Fibroblast of pulmonary artery (primary cell): ENCODE measurements around the gene FGR.

Source experiments
- DNase-seq: peaks from one replicate; pipeline ENCODE4 v3.0.0-alpha.2; 2010; ENCODE audit warnings: low read depth
- H3K4me3 ChIP-seq: replicated peaks from 2 replicates; pipeline ENCODE4 v1.5.1; 2011; ENCODE audit warnings: low read depth, mild to moderate bottlenecking, control low read depth, low read length, moderate library complexity
- TF ChIP-seq, protein P1 (sequence below): IDR thresholded peaks from 2 replicates; pipeline ENCODE4 v1.5.1; 2011; ENCODE audit warnings: mild to moderate bottlenecking, control low read depth, low read length, inconsistent platforms; ENCODE audit errors: missing control alignments

The FGR gene

DNA sequence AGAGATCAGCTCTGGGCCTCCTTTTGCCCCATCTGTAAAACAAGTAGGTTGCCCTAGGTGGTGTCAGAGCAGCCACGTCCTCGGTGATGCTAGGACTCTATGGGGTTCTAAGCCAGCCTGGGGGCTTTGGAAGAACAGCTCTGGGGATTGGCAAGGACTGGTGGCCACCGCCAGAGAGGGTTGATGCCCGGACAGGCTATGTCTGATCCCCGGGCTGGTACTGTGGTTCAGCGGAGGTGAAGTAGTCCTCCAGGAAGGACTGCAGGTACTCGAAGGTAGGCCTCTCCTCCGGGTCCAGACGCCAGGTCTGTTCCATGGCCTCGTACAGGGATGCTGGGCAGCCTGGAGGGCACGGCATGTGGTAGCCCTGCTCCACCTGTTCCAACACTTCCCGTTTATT is 22.3 kb downstream of the FGR start:
- no peak overlapping the region for H3K4me3 ChIP-seq
- no peak for DNase-seq
- TF ChIP-seq, protein P1, sequence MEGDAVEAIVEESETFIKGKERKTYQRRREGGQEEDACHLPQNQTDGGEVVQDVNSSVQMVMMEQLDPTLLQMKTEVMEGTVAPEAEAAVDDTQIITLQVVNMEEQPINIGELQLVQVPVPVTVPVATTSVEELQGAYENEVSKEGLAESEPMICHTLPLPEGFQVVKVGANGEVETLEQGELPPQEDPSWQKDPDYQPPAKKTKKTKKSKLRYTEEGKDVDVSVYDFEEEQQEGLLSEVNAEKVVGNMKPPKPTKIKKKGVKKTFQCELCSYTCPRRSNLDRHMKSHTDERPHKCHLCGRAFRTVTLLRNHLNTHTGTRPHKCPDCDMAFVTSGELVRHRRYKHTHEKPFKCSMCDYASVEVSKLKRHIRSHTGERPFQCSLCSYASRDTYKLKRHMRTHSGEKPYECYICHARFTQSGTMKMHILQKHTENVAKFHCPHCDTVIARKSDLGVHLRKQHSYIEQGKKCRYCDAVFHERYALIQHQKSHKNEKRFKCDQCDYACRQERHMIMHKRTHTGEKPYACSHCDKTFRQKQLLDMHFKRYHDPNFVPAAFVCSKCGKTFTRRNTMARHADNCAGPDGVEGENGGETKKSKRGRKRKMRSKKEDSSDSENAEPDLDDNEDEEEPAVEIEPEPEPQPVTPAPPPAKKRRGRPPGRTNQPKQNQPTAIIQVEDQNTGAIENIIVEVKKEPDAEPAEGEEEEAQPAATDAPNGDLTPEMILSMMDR: no peak

DNA sequence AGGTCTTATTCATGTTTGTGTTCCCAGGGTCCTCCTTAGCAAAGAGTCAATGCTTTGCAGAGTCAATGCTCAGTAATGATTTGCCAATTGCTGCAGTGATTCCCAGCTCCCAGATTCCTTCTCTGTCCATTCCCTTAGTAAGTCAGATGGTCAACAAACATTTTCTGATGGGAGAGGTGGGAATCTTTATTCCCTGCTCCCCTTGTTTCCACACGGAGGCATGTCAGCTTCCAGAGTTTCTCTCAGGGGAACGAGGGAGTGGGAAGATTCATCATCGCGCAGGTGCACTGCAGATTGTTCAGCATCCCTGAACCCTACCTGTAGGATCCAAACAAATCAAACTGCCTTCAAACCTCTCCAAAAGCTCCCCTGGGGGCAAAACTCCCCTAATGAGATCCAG is 23.5 kb downstream of the FGR start:
- no peak for DNase-seq
- no peak overlapping the region for H3K4me3 ChIP-seq
- TF ChIP-seq, protein P1: no peak

DNA sequence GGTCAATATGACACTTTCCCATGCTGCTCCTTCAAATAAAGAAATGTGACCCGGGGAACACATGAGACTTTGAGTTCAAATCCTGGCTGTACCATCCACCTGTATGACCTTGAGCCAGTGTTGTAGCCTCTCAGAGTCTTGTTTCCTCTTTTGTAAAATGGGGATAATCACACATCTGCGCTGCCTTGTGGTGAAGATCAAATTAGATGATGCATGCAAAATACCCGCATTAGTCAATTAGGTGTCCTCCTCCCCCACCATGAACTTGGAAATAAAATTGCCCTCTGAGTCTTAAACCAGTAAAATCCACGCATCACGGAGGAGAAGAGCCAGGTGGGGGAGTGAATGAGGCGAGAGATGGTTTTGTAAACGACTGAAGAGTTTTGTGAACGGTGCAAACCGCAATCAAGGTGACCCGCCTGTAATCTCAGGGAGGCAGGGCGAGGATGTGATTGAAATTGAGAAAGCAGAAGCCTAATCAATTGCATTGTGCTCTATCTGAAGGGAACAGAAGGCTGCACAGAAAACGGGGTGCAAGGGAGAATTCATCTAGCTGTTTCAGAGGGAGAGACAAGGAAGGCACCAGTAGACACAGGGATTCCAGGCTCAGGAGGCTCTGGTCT is 25.3 kb downstream of the FGR start:
- TF ChIP-seq, protein P1: no peak

GRCh38 chr1:27609210-27609555 is 25.8 kb downstream of the FGR start:
- TF ChIP-seq, protein P1: no peak
- H3K4me3 ChIP-seq: no peak overlapping the region
- no peak for DNase-seq

More for the DNA sequence above, 25.3 kb downstream of the FGR start:
- H3K4me3 ChIP-seq: no peak overlapping the region
- DNase-seq: no peak

DNA sequence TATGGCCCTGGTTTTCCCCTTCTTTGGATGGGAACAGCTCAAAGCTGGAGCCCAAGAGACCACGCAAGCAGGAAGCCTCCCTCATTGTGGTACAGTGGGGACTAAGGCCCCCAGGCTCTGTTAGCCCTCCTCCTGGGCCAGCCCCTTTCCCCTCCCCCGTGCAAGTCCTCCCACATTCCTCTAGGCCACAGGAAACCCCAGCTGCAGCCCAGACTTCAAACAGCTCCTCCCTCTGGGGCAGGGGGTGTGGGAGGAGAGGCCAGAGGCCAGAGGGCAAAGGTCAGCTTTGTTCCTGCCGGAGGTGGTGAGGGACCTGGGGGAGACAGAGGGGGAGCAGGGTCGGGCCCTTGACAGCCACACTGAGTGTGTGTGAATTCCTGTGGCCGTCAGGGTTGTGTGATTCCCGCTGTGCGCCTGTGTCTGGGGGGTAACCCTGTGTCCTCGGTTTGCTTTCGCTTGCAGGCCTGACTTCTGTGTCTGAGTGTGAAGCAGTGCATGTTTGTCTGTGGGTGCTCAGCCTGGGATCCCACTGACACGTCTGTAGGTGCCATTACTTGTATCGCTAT is 27.7 kb downstream of the FGR start:
- no peak overlapping the region for H3K4me3 ChIP-seq
- TF ChIP-seq, protein P1: no peak
- peak; percentile 56 for DNase-seq

GRCh38 chr1:27606708-27607238 is 28.2 kb downstream of the FGR start:
- no peak overlapping the region for H3K4me3 ChIP-seq
- TF ChIP-seq, protein P1: no peak
- DNase-seq: no peak
